Gastrocnemius medialis (tissue), 4 donors: Measurements from ENCODE around the gene PACSIN2.

Source experiments
- CTCF ChIP-seq, 5 experiments: fragments of 450-650 bp in 3 of 5; fragments of 200-600 bp in 2 of 5; sonication (generic) in 2 of 5; IDR thresholded peaks in 4 of 5; conservative IDR thresholded peaks in 1 of 5; 1 replicate in 4 of 5; 2 replicates in 1 of 5; pipeline ENCODE4 v1.5.1; 2016 to 2019; ENCODE audit warnings: antibody characterized with exemption in 5 of 5, mild to moderate bottlenecking in 3 of 5, moderate library complexity in 3 of 5
- POLR2A ChIP-seq, 2 donors: fragments of 450-650 bp; IDR thresholded peaks; one replicate each; pipeline ENCODE4 v1.6.1; 2017; ENCODE audit warnings: antibody characterized with exemption in 2 of 2, mild to moderate bottlenecking in 2 of 2, moderate library complexity in 2 of 2

- TF ChIP-seq CTCF (IDR thresholded peaks at IDR 0.05 in 4 of 5, conservative IDR thresholded peaks at IDR 0.05 in 1 of 5) (no peak), POLR2A (IDR thresholded peaks at IDR 0.05) (no peak)
These were observed 96.4 kb downstream of the PACSIN2 start for GRCh38 chr22:42918500-42918899.
